GM18867 (cell line): ENCODE results near the gene GPR179.
A peak's percentile ranks its signal among the peaks of the same experiment; 100 is the strongest.
"Not testable (repeated sequence)": the region's sequence is repeated elsewhere in the genome, so short reads cannot be mapped to it uniquely, and the experiment has no call there.

ENCODE experiments used
- ATAC-seq: cut with Tn5 transposase; IDR thresholded peaks from one replicate; pipeline ENCODE4 v1.9.1; 2021; ENCODE audit warnings: mild to moderate bottlenecking, moderate library complexity; ENCODE audit not compliant: unreplicated experiment

The GPR179 gene

GRCh38 chr17:38325221-38325851, 18.4 kb downstream of the GPR179 start:
- no peak for ATAC-seq

DNA sequence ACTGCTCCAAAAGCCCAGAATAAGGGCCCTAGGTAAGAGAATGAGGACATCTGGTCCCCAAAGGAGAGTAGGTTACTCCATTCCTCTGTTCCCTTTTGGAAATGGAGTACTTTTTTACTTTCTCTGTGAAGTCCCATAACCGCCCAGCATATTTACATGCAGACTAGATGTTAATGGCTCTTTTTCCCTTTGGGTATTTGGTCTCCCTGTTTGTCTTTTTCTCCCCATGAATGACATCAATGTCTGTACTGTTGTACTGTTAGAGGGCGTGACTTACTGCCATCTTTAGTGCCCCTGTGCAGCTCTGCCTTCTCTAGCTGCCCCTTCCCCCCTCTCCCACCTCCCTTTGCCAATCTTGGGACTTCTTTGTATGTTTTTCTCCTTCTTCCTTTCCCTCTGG, 19.0 kb downstream of the GPR179 start:
- no peak for ATAC-seq

GRCh38 chr17:38324141-38324697, 19.5 kb downstream of the GPR179 start:
- ATAC-seq = no peak

GRCh38 chr17:38322897-38323296, 20.9 kb downstream of the GPR179 start:
- ATAC-seq = no peak

DNA sequence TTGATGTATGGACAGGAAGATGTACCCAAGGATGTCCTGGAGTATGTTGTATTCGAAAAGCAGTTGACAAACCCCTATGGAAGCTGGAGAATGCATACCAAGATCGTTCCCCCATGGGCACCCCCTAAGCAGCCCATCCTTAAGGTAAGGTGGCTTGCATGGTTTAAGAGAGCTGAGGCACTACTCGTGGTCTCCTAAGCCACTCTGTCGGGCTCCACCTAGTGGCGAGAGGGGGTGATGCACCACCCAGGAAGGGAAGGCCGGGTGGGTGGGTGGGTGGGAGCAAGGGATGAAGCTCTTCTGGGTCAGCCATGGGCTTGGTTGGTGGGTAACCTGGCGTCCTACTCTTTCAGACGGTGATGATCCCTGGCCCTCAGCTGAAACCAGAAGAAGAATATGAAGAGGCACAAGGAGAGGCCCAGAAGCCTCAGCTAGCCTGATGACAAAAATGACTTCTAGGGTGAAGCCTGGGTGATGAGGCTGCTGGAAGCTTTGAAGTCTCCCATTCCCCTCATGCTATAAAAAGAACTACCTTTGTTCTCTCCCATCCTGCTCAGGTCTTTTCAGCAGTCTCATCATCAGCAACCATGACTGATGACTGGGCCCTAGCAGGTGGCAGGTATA, 21.5 kb downstream of the GPR179 start:
- ATAC-seq = no peak

DNA sequence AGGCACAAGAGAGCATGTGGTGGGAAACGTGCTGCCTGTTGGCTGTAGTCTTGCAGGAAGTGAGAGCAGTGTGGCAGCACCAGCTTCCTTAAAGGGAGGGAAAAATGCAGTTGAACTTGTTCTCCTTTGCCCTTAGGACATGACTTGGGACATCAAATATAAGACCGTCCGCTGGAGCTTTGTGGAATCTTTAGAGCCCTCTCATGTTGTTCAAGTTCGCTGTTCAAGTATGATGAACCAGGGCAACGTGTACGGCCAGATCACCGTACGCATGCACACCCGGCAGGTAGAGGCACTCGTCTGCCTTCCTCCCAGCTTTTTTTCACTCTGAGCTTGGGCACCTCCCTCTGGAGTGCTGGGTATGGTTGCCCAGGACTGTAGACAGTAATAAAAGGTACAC, 23.3 kb downstream of the GPR179 start:
- ATAC-seq = no peak

DNA sequence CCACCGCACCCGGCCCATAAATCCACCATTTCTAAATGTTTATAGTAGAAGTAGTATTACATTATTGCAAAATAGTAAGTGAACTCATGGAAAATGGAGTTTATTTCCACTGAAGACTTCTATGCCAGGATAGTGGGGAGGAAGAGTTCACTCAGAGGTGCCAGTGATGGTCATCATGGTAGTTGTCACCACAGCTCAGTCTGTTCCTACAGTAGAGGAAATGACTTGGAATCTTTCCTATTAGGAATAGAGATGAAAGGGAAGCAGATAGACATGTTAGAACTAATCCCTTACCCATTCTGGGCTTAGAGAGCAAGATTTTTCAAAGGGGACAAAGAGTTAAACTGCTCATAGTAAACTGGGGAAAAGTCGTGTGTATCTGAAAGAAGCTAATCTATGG, 26.7 kb downstream of the GPR179 start:
- ATAC-seq = no peak

GRCh38 chr17:38315497-38315896, 28.3 kb downstream of the GPR179 start:
- no peak for ATAC-seq

- peak; percentile 89 for ATAC-seq
These were observed 46.8 kb downstream of the GPR179 start, which contains the start of gene MRPL45 for GRCh38 chr17:38296834-38297517. Gene MRPL45, plus strand, starts transcription at chr17:38297168. Its CDS starts 16 bp downstream, at chr17:38297184.

GRCh38 chr17:38295602-38296365, 48.0 kb downstream of the GPR179 start:
- not testable (repeated sequence) for ATAC-seq

- not testable (repeated sequence) for ATAC-seq
These were observed 54.0 kb downstream of the GPR179 start for GRCh38 chr17:38289760-38290159.

- not testable (repeated sequence) for ATAC-seq
These were observed 55.4 kb downstream of the GPR179 start for GRCh38 chr17:38288217-38288827.

- ATAC-seq = not testable (repeated sequence)
These were observed 57.2 kb downstream of the GPR179 start for GRCh38 chr17:38286501-38287091.

DNA sequence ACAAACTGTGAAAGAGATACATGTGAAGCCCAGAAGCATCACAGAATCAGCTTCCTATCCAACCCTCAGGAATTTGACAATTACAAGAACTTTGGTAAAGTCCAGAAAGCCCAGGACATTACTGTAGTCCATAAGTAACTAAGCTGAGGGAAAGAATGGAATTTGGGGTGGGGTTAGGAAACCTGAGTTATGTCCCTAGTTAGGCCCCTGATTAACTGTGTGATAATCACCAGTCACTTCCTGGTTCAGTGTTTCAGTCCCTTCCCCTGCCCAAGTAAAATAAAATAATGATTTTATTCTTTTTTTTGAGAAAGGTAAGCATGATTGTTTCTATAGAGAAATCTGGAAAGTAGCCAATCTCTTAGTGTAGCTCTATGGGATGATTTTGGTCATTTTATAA, 57.8 kb downstream of the GPR179 start:
- ATAC-seq = not testable (repeated sequence)
